HG03097 (cell line): ENCODE measurements around the gene USP19.

Experiments used
- ATAC-seq: cut with Tn5 transposase; IDR thresholded peaks from one replicate; pipeline ENCODE4 v1.9.1; 2021; ENCODE audit not compliant: unreplicated experiment, low FRiP score

USP19 gene

GRCh38 chr3:49104052-49104426, 16.6 kb downstream of the USP19 start:
- ATAC-seq: no peak

GRCh38 chr3:49100046-49100615, 20.5 kb downstream of the USP19 start:
- ATAC-seq: no peak

DNA sequence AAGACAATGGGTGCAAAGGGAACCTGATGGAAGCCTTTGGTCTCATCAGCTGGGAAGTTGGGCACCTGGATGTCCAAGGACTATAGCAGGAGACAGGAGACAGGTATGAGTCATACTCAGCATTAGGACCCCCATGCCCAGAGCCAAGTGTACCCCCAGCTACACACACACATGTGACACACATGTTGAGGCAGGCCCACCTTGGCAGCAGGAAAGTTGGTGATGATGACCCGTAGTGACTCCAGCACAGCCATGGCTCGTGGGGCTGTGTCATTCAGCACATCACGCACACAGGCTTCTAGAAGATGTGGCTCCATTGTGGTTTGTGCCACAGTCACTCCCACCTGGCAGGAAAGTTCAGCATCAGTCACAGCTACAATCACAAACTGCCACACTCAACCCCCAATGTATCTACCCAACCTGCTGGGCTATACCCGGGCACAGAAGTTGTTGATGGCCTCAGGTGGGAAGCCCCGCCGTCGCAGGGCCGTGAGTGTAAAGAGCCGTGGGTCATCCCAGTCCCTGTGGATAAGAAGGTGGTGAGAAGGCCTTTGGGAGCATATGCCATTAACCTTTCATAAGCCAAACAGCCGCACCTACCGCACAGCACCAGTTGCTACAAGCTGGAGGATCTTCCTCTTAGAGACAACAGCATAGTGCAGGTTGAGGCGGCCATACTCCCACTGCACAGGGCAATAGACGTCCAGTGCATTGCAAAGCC, 21.6 kb downstream of the USP19 start:
- no peak for ATAC-seq

GRCh38 chr3:49098429-49098828, 22.2 kb downstream of the USP19 start:
- no peak for ATAC-seq

DNA sequence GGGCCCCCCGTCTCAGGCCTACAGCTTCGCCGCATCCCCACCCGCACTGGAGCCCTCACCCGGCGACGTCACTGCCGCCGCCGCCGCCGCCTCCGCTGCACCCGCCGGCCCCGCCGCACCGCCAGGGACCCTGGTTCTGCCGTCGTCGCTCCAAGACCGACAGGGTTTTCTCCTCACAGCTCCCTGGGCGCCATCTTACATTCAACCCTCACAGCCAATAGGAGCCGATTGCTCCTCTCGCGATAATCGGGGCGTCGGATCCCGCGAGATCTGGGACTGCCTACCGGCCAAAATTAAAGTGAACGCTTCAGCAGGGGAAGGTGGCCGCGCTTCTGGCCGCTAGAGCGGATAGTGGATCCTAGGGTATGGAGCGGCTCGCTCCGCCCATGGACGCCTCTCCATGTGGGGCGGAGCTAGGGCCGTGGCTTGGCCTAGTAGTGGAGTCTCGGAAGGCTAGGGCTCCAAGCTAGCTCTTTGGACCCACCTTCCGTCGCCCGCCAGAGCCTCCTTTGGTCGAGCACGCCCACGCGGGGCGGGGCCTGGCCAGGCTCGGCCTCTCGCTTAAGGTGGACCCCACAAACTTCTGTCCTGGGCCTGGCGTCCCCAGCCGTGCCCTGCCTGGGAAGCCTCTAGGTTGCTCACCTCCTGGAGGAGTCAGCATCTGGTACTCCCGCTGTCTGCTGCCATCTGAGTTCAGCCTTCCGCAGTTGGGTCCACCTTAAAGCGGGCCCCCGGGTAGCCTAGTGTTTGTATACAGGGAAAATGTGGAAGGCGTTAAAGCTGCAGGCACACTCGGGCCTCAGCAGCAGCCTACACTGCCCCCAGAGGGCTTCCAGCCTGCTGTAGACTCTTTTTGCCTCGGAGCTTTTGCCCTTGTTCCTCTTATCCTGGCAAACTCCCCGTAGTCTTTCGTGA, 26.5 kb downstream of the USP19 start, which contains the start of gene QRICH1:
Gene QRICH1 (minus strand): TSS at position 219 of the 915 bp plus-strand sequence. CDS start 17,054 bp downstream, outside the sequence.
- ATAC-seq: peak; percentile 76

DNA sequence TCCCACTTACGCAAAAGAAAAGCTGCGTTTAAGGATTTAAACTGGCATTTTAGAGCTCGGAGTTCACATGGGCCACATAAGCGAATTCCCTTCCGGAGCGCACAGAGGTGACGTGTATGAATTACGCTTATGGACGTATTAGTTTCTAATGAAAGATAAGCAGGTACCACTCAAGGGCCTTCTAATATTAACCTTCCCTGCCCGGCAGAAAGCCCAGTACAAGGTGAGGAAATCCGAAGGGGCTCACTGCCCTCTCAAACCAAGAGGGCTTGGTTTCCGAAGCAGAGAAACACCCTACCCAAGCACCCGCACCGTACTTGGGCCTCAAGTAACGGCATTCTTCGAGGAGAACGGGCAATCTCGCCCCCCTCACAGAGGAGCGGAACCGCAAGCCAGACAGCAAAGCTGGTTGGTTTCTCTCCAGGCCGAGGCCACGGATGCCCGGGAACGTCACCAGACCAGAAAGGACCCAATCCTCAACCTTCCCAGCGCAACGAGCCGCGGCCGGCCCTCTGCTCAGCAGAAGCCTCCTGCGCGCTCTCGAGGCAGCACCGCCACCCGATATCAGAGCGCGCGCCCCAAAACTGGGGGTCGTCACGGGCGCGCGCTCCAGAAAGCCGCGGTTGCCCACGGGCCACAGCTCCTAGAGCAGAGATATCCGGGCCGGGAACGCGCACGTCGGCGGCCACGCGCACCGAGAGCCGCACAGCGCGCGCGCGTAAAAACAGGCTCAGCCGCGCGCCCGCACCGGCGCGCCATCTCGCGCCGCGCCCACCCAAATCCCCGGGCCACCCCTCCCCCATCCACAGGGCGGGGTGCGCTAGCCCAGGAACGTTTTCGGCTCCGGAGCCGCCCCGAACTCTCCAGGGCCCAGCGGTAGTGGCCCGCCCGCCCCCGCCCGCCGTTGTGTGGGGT, 27.4 kb downstream of the USP19 start:
- peak; percentile 30 for ATAC-seq

- no peak for ATAC-seq
Observed at GRCh38 chr3:49081429-49081828, 39.2 kb downstream of the USP19 start.

GRCh38 chr3:49079270-49079669, 41.4 kb downstream of the USP19 start:
- ATAC-seq: no peak

DNA sequence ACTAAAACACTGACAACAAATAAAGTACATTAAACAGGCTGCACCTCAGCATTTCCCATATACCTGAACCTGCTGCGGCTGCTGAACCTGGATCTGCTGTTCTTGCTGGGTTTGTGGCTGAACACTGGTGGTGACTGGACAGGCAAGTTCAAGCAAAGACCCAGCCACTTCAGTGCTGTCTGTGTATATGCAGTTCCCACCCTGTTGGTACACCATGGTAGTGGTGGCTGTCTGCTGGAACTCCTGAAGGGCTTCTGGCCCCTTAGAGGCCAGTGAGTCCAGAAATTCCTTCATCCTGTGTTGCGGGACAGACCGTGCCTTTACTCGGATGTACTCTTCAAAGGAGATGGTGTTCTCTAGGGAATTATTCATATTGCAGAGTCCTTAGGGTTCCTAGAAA, 44.0 kb downstream of the USP19 start:
- no peak for ATAC-seq

DNA sequence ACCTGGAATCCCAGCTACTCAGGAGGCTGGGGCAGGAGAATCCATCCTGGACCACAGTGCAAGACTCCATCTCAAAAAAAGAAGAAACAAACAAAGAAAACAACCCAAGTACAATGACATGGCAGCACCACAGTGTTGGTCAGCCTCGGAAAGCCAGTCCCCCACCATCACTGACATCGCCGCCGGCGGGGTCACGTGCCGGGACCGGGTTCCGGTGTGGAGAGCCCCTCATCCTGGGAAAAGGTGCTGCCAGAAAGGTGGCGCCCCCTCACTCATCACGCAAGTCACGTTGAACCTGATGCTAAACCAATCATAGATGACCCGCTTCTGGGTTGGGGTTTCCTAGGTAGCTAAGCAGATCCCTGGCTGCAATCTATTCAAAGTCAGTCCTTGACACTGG, 44.5 kb downstream of the USP19 start:
- no peak for ATAC-seq
